Esophagus muscularis mucosa (tissue), 3 donors: ENCODE results near the gene NDUFAF8.

Experiments
- POLR2A ChIP-seq: fragments of 450-650 bp; IDR thresholded peaks from one replicate; pipeline ENCODE4 v1.6.1; 2017; ENCODE audit warnings: antibody characterized with exemption, moderate library complexity, mild to moderate bottlenecking, low read depth
- POLR2AphosphoS5 ChIP-seq, 2 donors: sonication (generic); formaldehyde crosslinking; IDR thresholded peaks; one replicate each; pipeline ENCODE4 v1.6.1; 2017; ENCODE audit warnings: antibody characterized with exemption in 2 of 2
- TF ChIP-seq, protein P1 (sequence below), 3 experiments: fragments of 200-600 bp in 2 of 3; fragments of 450-650 bp in 1 of 3; sonication (generic) in 2 of 3; IDR thresholded peaks; one replicate each; pipeline ENCODE4 v1.5.1; 2017 to 2019; ENCODE audit warnings: antibody characterized with exemption in 3 of 3, mild to moderate bottlenecking in 2 of 3, moderate library complexity in 1 of 3

DNA sequence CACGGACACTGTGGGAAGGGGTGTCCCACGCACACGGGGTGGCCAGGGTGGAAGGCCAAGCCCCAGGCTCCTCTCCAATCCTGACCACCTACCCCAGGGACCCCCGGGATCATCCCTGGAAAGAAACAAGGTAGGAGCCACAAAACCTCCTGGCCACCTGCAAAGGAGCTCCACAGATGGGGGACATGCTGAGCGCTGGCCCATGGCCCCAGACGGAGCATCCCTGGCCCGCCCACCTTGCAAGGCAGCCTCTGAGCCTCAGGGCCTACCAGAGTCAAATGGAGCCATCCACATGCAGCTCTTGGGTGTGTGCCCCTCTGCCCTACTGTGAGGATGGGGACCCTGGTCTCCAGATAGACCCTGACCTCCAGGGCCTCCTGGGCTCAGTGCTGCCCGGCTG, 39.7 kb downstream of the NDUFAF8 start:
- TF ChIP-seq, protein P1, sequence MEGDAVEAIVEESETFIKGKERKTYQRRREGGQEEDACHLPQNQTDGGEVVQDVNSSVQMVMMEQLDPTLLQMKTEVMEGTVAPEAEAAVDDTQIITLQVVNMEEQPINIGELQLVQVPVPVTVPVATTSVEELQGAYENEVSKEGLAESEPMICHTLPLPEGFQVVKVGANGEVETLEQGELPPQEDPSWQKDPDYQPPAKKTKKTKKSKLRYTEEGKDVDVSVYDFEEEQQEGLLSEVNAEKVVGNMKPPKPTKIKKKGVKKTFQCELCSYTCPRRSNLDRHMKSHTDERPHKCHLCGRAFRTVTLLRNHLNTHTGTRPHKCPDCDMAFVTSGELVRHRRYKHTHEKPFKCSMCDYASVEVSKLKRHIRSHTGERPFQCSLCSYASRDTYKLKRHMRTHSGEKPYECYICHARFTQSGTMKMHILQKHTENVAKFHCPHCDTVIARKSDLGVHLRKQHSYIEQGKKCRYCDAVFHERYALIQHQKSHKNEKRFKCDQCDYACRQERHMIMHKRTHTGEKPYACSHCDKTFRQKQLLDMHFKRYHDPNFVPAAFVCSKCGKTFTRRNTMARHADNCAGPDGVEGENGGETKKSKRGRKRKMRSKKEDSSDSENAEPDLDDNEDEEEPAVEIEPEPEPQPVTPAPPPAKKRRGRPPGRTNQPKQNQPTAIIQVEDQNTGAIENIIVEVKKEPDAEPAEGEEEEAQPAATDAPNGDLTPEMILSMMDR (IDR thresholded peaks at IDR 0.05), result no peak
- TF ChIP-seq POLR2AphosphoS5 (IDR thresholded peaks at IDR 0.05) (no peak), POLR2A (no peak)
